ENCODE results near the gene MED13L.
A peak's percentile ranks its signal among the peaks of the same experiment; 100 is the strongest.

Gene MED13L

GRCh38 chr12:116143909-116144308 lies 133.6 kb downstream of the MED13L start:
- TF ChIP-seq CTCF (IDR thresholded peaks at IDR 0.05; ENCODE audit: borderline replicate concordance, insufficient read depth, low read depth, low read length), result no peak
- peak overlapping the region; percentile 15 for H3K4me3 ChIP-seq (ENCODE audit: low read depth, low read length)

DNA sequence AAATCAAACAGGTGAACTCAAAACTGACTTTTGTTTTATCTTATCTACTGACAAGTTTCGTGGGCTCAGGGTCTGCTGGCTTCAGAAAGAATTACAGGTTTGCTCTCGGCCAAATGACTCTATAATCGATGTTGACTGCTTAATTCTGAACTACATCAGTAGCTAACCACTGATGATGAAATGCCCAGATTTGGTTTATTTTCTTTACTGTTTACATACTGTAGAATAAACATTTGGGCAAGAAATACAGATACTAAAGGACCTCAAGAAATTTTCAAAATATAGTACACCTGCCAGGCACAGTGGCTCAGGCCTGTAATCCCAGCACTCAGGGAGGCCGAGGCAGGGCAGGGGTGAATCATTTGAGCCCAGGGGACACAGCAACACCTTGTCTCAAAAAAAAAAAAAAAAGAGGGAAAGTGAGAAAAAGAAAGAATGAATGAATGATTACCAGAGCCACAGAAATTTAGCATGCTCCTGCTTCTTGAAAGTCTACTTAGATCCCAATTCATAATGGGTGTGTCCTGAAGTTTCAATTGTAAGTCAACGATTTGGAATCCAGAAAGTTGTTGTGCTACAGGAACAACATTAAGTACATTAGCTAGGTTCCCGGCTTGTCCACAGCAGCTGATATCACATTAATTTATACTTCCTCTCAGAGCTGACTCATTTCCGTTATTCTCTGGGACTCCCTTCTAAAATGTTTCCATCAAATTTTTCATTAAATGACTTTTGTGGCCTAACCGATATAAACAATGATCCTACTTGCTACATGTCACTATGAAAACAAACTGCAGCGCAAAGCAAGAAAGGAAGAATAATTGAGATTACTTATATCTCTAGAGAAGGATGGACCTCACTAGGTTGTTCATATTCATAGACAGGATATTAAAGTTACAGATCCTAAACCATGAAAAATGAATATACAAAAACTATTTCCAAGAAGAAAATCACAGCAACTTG lies 134.3 kb downstream of the MED13L start:
- no peak for TF ChIP-seq CTCF (IDR thresholded peaks at IDR 0.05; ENCODE audit: borderline replicate concordance, insufficient read depth, low read depth, low read length)
- no peak overlapping the region for H3K4me3 ChIP-seq (ENCODE audit: low read depth, low read length)

DNA sequence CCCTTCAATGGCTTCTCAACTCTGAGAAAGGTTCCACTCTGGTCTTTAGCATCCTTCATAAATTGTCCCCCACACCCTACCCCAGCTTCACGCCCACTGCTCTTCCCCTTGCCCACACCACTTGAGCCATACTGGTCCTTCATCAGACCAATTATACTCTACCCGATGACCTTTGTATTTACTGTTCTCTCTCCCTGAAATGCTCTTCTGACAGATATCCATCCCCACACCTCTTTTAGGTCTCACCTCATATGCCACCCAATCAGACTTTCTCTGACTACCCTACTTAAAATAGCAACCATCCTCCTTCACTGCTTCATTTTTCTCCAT lies 135.7 kb downstream of the MED13L start:
- H3K4me3 ChIP-seq (ENCODE audit: low read depth, low read length), result no peak overlapping the region
- no peak for TF ChIP-seq CTCF (IDR thresholded peaks at IDR 0.05; ENCODE audit: borderline replicate concordance, insufficient read depth, low read depth, low read length)

- TF ChIP-seq CTCF (IDR thresholded peaks at IDR 0.05; ENCODE audit: borderline replicate concordance, insufficient read depth, low read depth, low read length), result no peak
- no peak overlapping the region for H3K4me3 ChIP-seq (ENCODE audit: low read depth, low read length)
Measured at GRCh38 chr12:116141110-116141832, 136.2 kb downstream of the MED13L start.

DNA sequence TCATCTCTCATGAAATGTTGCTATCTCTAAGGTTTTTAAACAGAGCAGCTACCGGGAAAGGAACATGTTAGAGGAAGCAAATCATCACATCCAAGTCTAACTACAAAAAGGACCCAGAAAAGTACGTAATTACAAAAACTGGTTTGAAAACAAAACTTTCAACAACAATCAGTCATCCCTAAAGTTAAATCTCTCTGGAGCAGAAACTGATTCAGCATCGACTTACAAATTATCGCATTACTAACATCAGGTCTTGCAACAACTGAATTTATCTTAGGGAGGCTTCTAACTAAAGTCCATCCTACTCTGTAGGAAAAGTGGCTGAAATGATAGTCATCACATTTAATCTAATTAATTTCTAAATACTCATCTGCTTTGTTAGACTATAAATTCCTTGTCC lies 137.0 kb downstream of the MED13L start:
- no peak overlapping the region for H3K4me3 ChIP-seq (ENCODE audit: low read depth, low read length)
- no peak for TF ChIP-seq CTCF (IDR thresholded peaks at IDR 0.05; ENCODE audit: borderline replicate concordance, insufficient read depth, low read depth, low read length)

GRCh38 chr12:116138781-116139180 lies 138.7 kb downstream of the MED13L start:
- no peak overlapping the region for H3K4me3 ChIP-seq (ENCODE audit: low read depth, low read length)
- no peak for TF ChIP-seq CTCF (IDR thresholded peaks at IDR 0.05; ENCODE audit: borderline replicate concordance, insufficient read depth, low read depth, low read length)
